Ectodermal cell (in vitro differentiated cells): ENCODE measurements around the gene ALPK1.

Source experiments
- H3K27ac ChIP-seq: 2 replicates; pipeline ENCODE4 v1.7.0; 2013; ENCODE audit warnings: mild to moderate bottlenecking, low read depth, low read length; ENCODE audit not compliant: insufficient read depth, poor library complexity, severe bottlenecking
- H3K27me3 ChIP-seq: 2 replicates; pipeline ENCODE4 v1.7.0; 2013; ENCODE audit warnings: mild to moderate bottlenecking, low read length; ENCODE audit not compliant: insufficient read depth, control insufficient read depth, poor library complexity, severe bottlenecking
- H3K36me3 ChIP-seq: one replicate; pipeline ENCODE4 v1.7.0; 2013; ENCODE audit warnings: low read length; ENCODE audit not compliant: control insufficient read depth, insufficient read depth
- H3K4me1 ChIP-seq: one replicate; pipeline ENCODE4 v1.7.0; 2013; ENCODE audit warnings: low read length; ENCODE audit not compliant: control insufficient read depth, insufficient read depth
- H3K4me3 ChIP-seq: 2 replicates; pipeline ENCODE4 v1.7.0; 2013; ENCODE audit warnings: low read depth, low read length, control low read depth; ENCODE audit not compliant: insufficient read depth
- H3K9me3 ChIP-seq: 2 replicates; pipeline ENCODE4 v1.7.0; 2013; ENCODE audit warnings: mild to moderate bottlenecking, low read length, moderate library complexity; ENCODE audit not compliant: control insufficient read depth
- WGBS, 2 experiments: methylation state at CpG; one replicate each; pipeline ENCODE4 v1.1.7; 2013; ENCODE audit warnings: missing lambda C conversion rate in 2 of 2; 5-methylcytosine and 5-hydroxymethylcytosine counted together

Gene ALPK1

DNA sequence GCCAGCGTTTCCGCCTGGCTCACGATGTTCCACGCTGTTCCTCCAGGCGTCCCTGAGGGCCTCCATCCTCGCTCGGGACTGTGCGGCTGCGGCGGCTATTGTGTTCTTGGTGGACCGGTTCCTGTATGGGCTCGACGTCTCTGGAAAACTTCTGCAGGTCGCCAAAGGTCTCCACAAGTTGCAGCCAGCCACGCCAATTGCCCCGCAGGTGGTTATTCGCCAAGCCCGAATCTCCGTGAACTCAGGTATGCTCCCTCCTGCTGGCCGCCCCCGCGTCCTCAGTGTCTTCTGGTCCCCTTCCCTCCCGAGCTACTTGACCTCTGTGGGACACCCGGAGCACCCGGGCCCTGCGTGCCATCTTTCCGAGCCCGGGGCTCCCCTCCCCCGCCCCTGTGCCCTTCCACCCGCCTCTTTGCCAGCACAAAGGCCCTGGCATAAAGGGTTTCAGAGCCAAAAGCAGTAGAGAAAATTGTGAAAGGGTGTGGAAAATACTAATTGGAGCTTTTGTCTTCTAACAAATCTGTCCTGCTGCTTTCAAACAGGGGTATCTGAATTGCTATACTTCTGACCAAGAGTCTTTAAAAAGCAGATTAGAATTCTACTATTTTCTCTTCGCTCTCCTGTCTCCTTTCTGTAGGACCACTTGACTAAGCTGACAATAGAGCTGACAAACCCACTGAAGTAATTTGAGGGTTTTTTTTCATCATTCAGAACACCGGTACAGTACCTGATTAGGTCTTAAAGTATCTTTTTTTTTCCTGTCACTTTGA lies 114.8 kb downstream of the ALPK1 start:
- no peaks in the 10 kb centered on the region for H3K36me3 ChIP-seq
- WGBS, 2 experiments: 57 to 60% methylated on average over 30 to 32 of the region's 32 CpGs
- H3K4me3 ChIP-seq: no peak overlapping the region
- no peaks in the 10 kb centered on the region for H3K9me3 ChIP-seq
- no peak overlapping the region for H3K27ac ChIP-seq
- peaks cover 11% of the 10 kb centered on the region for H3K4me1 ChIP-seq
- no peaks in the 10 kb centered on the region for H3K27me3 ChIP-seq

DNA sequence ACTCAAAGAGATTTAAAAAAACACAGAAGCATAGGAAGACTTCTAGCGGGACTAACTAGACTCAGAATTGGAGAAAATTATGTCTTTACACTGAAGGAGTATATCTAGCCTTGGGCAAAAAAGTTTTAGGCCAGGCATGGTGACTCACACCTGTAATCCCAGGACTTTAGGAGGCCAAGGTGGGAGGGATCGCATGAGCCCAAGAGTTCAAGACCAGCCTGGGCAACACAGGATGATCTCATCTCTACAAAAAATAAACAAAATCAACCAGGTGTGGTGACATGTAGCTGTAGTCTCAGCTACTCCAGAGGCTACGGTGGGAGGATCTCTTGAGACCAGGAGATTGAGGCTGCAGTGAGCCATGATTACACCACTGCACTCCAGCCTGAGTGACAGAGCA lies 119.3 kb downstream of the ALPK1 start:
- no peak overlapping the region for H3K4me3 ChIP-seq
- H3K27ac ChIP-seq: no peak overlapping the region
- no peaks in the 10 kb centered on the region for H3K27me3 ChIP-seq
- H3K36me3 ChIP-seq: no peaks in the 10 kb centered on the region
- 87 to 90% methylated on average over 3 of the region's 3 CpGs for WGBS, 2 experiments
- peaks cover 11% of the 10 kb centered on the region for H3K4me1 ChIP-seq
- no peaks in the 10 kb centered on the region for H3K9me3 ChIP-seq

- Histone ChIP-seq H3K4me1 (no peaks in the 10 kb centered on the region), H3K27me3 (no peaks in the 10 kb centered on the region), H3K27ac (no peak overlapping the region), H3K36me3 (no peaks in the 10 kb centered on the region), H3K4me3 (no peak overlapping the region), H3K9me3 (no peaks in the 10 kb centered on the region)
- WGBS, 2 experiments: 70 to 72% methylated on average over 10 of the region's 10 CpGs
Measured at GRCh38 chr4:112418092-112418491, 120.9 kb downstream of the ALPK1 start.

GRCh38 chr4:112421911-112422310 lies 124.7 kb downstream of the ALPK1 start:
- H3K36me3 ChIP-seq: no peaks in the 10 kb centered on the region
- no peaks in the 10 kb centered on the region for H3K27me3 ChIP-seq
- 96 to 97% methylated on average over 7 of the region's 7 CpGs for WGBS, 2 experiments
- no peaks in the 10 kb centered on the region for H3K9me3 ChIP-seq
- no peak overlapping the region for H3K4me3 ChIP-seq
- H3K27ac ChIP-seq: no peak overlapping the region
- no peaks in the 10 kb centered on the region for H3K4me1 ChIP-seq

GRCh38 chr4:112422644-112423043 lies 125.5 kb downstream of the ALPK1 start:
- WGBS, 2 experiments: 85 to 94% methylated on average over 2 of the region's 2 CpGs
- no peaks in the 10 kb centered on the region for H3K9me3 ChIP-seq
- no peaks in the 10 kb centered on the region for H3K4me1 ChIP-seq
- H3K36me3 ChIP-seq: no peaks in the 10 kb centered on the region
- H3K27ac ChIP-seq: no peak overlapping the region
- no peaks in the 10 kb centered on the region for H3K27me3 ChIP-seq
- no peak overlapping the region for H3K4me3 ChIP-seq

- 90 to 100% methylated on average over 1 of the region's 1 CpG for WGBS, 2 experiments
- no peak overlapping the region for H3K27ac ChIP-seq
Measured at GRCh38 chr4:112423591-112423990, 126.4 kb downstream of the ALPK1 start.

DNA sequence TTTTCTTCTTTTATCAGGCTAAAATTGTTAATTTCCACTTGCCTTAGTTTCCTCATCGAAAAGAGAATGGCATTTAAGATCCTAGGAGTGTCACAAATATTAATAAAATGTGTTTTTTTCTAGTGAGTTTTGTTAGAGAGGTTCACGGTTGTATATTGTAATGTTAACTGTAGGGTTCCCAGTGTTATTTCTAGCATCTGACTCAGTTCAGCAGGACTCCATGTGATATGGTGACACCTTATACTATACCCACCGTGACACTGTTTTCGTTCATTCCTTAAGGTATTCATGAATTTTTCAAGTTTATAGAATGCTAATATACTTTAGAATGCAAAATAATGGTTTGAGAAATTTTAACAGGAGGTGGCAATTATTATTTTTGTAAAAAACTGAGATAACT lies 128.7 kb downstream of the ALPK1 start:
- H3K4me3 ChIP-seq: no peak overlapping the region
- no peaks in the 10 kb centered on the region for H3K4me1 ChIP-seq
- no peaks in the 10 kb centered on the region for H3K27me3 ChIP-seq
- H3K9me3 ChIP-seq: no peaks in the 10 kb centered on the region
- WGBS, 2 experiments: 89 to 94% methylated on average over 2 to 4 of the region's 4 CpGs
- H3K27ac ChIP-seq: no peak overlapping the region
- H3K36me3 ChIP-seq: no peaks in the 10 kb centered on the region

More at GRCh38 chr4:112423591-112423990, 126.4 kb downstream of the ALPK1 start:
- no peaks in the 10 kb centered on the region for H3K36me3 ChIP-seq
- no peaks in the 10 kb centered on the region for H3K9me3 ChIP-seq
- no peaks in the 10 kb centered on the region for H3K27me3 ChIP-seq
- H3K4me3 ChIP-seq: no peak overlapping the region
- H3K4me1 ChIP-seq: no peaks in the 10 kb centered on the region

DNA sequence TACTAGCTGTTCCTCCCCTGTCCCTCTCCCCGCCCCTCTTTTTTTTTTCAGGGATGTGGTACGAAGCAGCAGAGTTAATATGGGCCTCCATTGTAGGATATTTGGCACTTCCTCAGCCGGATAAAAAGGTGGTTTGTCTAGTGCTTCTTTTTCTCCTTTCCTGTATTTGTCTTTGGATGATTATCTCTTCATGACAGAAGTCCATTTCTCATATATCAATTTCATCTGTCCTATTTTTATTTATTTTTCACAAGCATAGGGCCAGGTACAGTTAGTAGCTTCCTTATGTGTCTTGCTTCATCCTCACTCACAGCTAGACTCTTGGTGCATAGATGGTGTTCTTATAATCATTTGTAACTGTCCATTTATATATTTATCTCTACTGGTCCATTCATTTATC lies 129.2 kb downstream of the ALPK1 start:
- Histone ChIP-seq H3K27me3 (no peaks in the 10 kb centered on the region), H3K9me3 (no peaks in the 10 kb centered on the region), H3K4me3 (no peak overlapping the region), H3K27ac (no peak overlapping the region), H3K36me3 (no peaks in the 10 kb centered on the region), H3K4me1 (no peaks in the 10 kb centered on the region)
- 88 to 89% methylated on average over 1 to 3 of the region's 3 CpGs for WGBS, 2 experiments

DNA sequence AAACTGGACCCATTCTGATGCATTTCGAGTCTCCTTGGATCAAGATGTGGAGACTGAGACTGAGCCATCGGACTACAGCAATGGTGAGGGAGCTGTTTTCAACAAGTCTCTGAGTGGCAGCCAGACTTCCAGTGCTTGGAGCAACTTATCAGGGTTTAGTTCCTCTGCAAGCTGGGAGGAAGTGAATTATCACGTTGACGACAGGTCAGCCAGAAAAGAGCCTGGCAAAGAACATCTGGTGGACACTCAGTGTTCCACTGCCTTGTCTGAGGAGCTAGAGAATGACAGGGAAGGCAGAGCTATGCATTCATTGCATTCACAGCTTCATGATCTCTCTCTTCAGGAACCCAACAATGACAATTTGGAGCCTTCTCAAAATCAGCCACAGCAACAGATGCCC lies 134.0 kb downstream of the ALPK1 start:
- Histone ChIP-seq H3K9me3 (no peaks in the 10 kb centered on the region), H3K36me3 (no peaks in the 10 kb centered on the region), H3K4me1 (no peaks in the 10 kb centered on the region), H3K4me3 (no peak overlapping the region), H3K27me3 (no peaks in the 10 kb centered on the region), H3K27ac (no peak overlapping the region)
- 90 to 91% methylated on average over 4 of the region's 4 CpGs for WGBS, 2 experiments

- Histone ChIP-seq H3K4me1 (no peaks in the 10 kb centered on the region), H3K27ac (no peak overlapping the region), H3K27me3 (no peaks in the 10 kb centered on the region), H3K9me3 (no peaks in the 10 kb centered on the region), H3K4me3 (no peak overlapping the region), H3K36me3 (no peaks in the 10 kb centered on the region)
- 96 to 100% methylated on average over 1 of the region's 1 CpG for WGBS, 2 experiments
Measured at GRCh38 chr4:112436987-112437386, 139.8 kb downstream of the ALPK1 start.
